ENCODE data around the gene TBCD.
"Not testable (repeated sequence)": the region's sequence is repeated elsewhere in the genome, so short reads cannot be mapped to it uniquely, and the experiment has no call there.

The TBCD gene

GRCh38 chr17:82974136-82974952 lies 222.5 kb downstream of the TBCD start:
- DNase-seq (ENCODE audit: low read depth): no peak

GRCh38 chr17:82976982-82977488 lies 225.2 kb downstream of the TBCD start:
- DNase-seq (ENCODE audit: low read depth): no peak

GRCh38 chr17:82977606-82978005 lies 225.7 kb downstream of the TBCD start:
- no peak for DNase-seq (ENCODE audit: low read depth)

GRCh38 chr17:82978765-82979349 lies 227.0 kb downstream of the TBCD start:
- DNase-seq (ENCODE audit: low read depth): no peak

- DNase-seq (ENCODE audit: low read depth): no peak
Measured at GRCh38 chr17:82979718-82980117, 227.9 kb downstream of the TBCD start.

GRCh38 chr17:82980632-82981031 lies 228.8 kb downstream of the TBCD start:
- DNase-seq (ENCODE audit: low read depth): no peak

- no peak for DNase-seq (ENCODE audit: low read depth)
Measured at GRCh38 chr17:82981141-82981730, 229.4 kb downstream of the TBCD start.

GRCh38 chr17:82983510-82984248 lies 231.8 kb downstream of the TBCD start:
- DNase-seq (ENCODE audit: low read depth): no peak

- DNase-seq (ENCODE audit: low read depth): not testable (repeated sequence)
Measured at GRCh38 chr17:82984249-82984617, 232.4 kb downstream of the TBCD start.

- DNase-seq (ENCODE audit: low read depth): no peak
Measured at GRCh38 chr17:82984751-82985427, 233.0 kb downstream of the TBCD start.

GRCh38 chr17:82985428-82985805 lies 233.6 kb downstream of the TBCD start:
- no peak for DNase-seq (ENCODE audit: low read depth)

GRCh38 chr17:82985973-82986372 lies 234.1 kb downstream of the TBCD start:
- no peak for DNase-seq (ENCODE audit: low read depth)

GRCh38 chr17:82989051-82989450 lies 237.2 kb downstream of the TBCD start:
- not testable (repeated sequence) for DNase-seq (ENCODE audit: low read depth)

- no peak for DNase-seq (ENCODE audit: low read depth)
Measured at GRCh38 chr17:82989881-82990280, 238.0 kb downstream of the TBCD start.

- no peak for DNase-seq (ENCODE audit: low read depth)
Measured at GRCh38 chr17:82993005-82993404, 241.1 kb downstream of the TBCD start.

Data from GM04503 (cell line).